ENCODE data around the gene SFXN3.
A peak's percentile ranks its signal among the peaks of the same experiment; 100 is the strongest.
"Not testable (repeated sequence)": the region's sequence is repeated elsewhere in the genome, so short reads cannot be mapped to it uniquely, and the experiment has no call there.

The SFXN3 gene

GRCh38 chr10:101029520-101030295 is 1.3 kb upstream of the SFXN3 start:
- Mint-ChIP-seq H3K27ac (no peak overlapping the region), H3K9me3 (no peaks in the 10 kb centered on the region), H3K27me3 (peaks cover 0 to 11% of the 10 kb centered on the region in 2 donors), H3K4me3 (peak overlapping the region; percentile 83 to 89), H3K36me3 (ENCODE audit: insufficient read depth) (peaks cover 16% of the 10 kb centered on the region), H3K4me1 (ENCODE audit: low read depth in 2 of 2) (peaks cover 20 to 24% of the 10 kb centered on the region in 2 donors)
- ATAC-seq (replicated peaks) (no peak), DNase-seq (no peak)

- Mint-ChIP-seq H3K36me3 (ENCODE audit: insufficient read depth) (peaks cover 15% of the 10 kb centered on the region), H3K4me1 (ENCODE audit: low read depth in 2 of 2) (peaks cover 20 to 24% of the 10 kb centered on the region in 2 donors), H3K4me3 (peak overlapping the region; percentile 83 to 89), H3K9me3 (no peaks in the 10 kb centered on the region), H3K27me3 (peaks cover 0 to 11% of the 10 kb centered on the region in 2 donors), H3K27ac (peak overlapping the region; percentile 93 to 99)
- ATAC-seq (replicated peaks) (no peak), DNase-seq (no peak)
Observed at GRCh38 chr10:101030496-101031127, 422 bp upstream of the SFXN3 start.

GRCh38 chr10:101031796-101032636 is 982 bp downstream of the SFXN3 start:
- H3K27ac Mint-ChIP-seq = peak overlapping the region; percentile 93 to 99
- no peaks in the 10 kb centered on the region for H3K9me3 Mint-ChIP-seq
- DNase-seq (peak; percentile 70 to 74 (median 73)), ATAC-seq (replicated peaks) (peak; percentile 60)
- H3K27me3 Mint-ChIP-seq = peaks cover 0 to 11% of the 10 kb centered on the region in 2 donors
- H3K4me3 Mint-ChIP-seq = peak overlapping the region; percentile 83 to 89
- peaks cover 20 to 24% of the 10 kb centered on the region in 2 donors for H3K4me1 Mint-ChIP-seq (ENCODE audit: low read depth in 2 of 2)
- peaks cover 25% of the 10 kb centered on the region for H3K36me3 Mint-ChIP-seq (ENCODE audit: insufficient read depth)

GRCh38 chr10:101032637-101033224 is 1.7 kb downstream of the SFXN3 start:
- no peaks in the 10 kb centered on the region for H3K9me3 Mint-ChIP-seq
- peak in 1 of 3 experiments; percentile 20 for DNase-seq
- peak; percentile 19 for ATAC-seq (replicated peaks)
- H3K4me1 Mint-ChIP-seq (ENCODE audit: low read depth in 2 of 2) = peaks cover 20 to 24% of the 10 kb centered on the region in 2 donors
- H3K27ac Mint-ChIP-seq = peak overlapping the region; percentile 93 to 99
- peaks cover 29% of the 10 kb centered on the region for H3K36me3 Mint-ChIP-seq (ENCODE audit: insufficient read depth)
- H3K4me3 Mint-ChIP-seq = peak overlapping the region; percentile 83 to 89
- peaks cover 0 to 11% of the 10 kb centered on the region in 2 donors for H3K27me3 Mint-ChIP-seq

- Mint-ChIP-seq H3K27ac (peak overlapping the region; percentile 93 to 99), H3K4me1 (ENCODE audit: low read depth in 2 of 2) (peaks cover 20 to 24% of the 10 kb centered on the region in 2 donors), H3K36me3 (ENCODE audit: insufficient read depth) (peaks cover 34% of the 10 kb centered on the region), H3K27me3 (peaks cover 0 to 11% of the 10 kb centered on the region in 2 donors), H3K9me3 (no peaks in the 10 kb centered on the region), H3K4me3 (peak overlapping the region; percentile 15 to 89)
- DNase-seq (no peak), ATAC-seq (replicated peaks) (no peak)
Observed at GRCh38 chr10:101033276-101033675, 2.2 kb downstream of the SFXN3 start.

- H3K4me1 Mint-ChIP-seq (ENCODE audit: low read depth in 2 of 2) = peaks cover 20 to 24% of the 10 kb centered on the region in 2 donors
- peak overlapping the region in 1 of 2 donors; percentile 35 for H3K27ac Mint-ChIP-seq
- peaks cover 38% of the 10 kb centered on the region for H3K36me3 Mint-ChIP-seq (ENCODE audit: insufficient read depth)
- not testable (repeated sequence) for H3K27me3 Mint-ChIP-seq; DNase-seq; H3K4me3 Mint-ChIP-seq; H3K9me3 Mint-ChIP-seq; ATAC-seq (replicated peaks)
Observed at GRCh38 chr10:101034404-101034803, 3.4 kb downstream of the SFXN3 start.

- Mint-ChIP-seq H3K4me3 (no peak overlapping the region), H3K36me3 (ENCODE audit: insufficient read depth) (peaks cover 38% of the 10 kb centered on the region), H3K9me3 (no peaks in the 10 kb centered on the region), H3K4me1 (ENCODE audit: low read depth in 2 of 2) (peaks cover 20 to 24% of the 10 kb centered on the region in 2 donors), H3K27ac (no peak overlapping the region), H3K27me3 (no peaks in the 10 kb centered on the region)
- no peak for ATAC-seq (replicated peaks)
- DNase-seq = no peak
Observed at GRCh38 chr10:101035314-101035713, 4.3 kb downstream of the SFXN3 start.

GRCh38 chr10:101035916-101036702 is 5.1 kb downstream of the SFXN3 start:
- H3K9me3 Mint-ChIP-seq = no peaks in the 10 kb centered on the region
- H3K4me3 Mint-ChIP-seq = no peak overlapping the region
- H3K4me1 Mint-ChIP-seq (ENCODE audit: low read depth in 2 of 2) = peaks cover 18 to 22% of the 10 kb centered on the region in 2 donors
- H3K27me3 Mint-ChIP-seq = no peaks in the 10 kb centered on the region
- ATAC-seq (replicated peaks) (no peak), DNase-seq (no peak)
- H3K36me3 Mint-ChIP-seq (ENCODE audit: insufficient read depth) = peaks cover 38% of the 10 kb centered on the region
- H3K27ac Mint-ChIP-seq = peak overlapping the region in 1 of 2 donors; percentile 8

- Mint-ChIP-seq H3K27ac (no peak overlapping the region), H3K9me3 (no peaks in the 10 kb centered on the region), H3K4me3 (no peak overlapping the region), H3K36me3 (ENCODE audit: insufficient read depth) (peaks cover 36% of the 10 kb centered on the region), H3K4me1 (ENCODE audit: low read depth in 2 of 2) (peaks cover 19 to 21% of the 10 kb centered on the region in 2 donors), H3K27me3 (no peaks in the 10 kb centered on the region)
- ATAC-seq (replicated peaks) (no peak), DNase-seq (no peak)
Observed at GRCh38 chr10:101036726-101037125, 5.7 kb downstream of the SFXN3 start.

- no peaks in the 10 kb centered on the region for H3K9me3 Mint-ChIP-seq
- ATAC-seq (replicated peaks) (no peak), DNase-seq (no peak)
- H3K27me3 Mint-ChIP-seq = no peaks in the 10 kb centered on the region
- peaks cover 39% of the 10 kb centered on the region for H3K36me3 Mint-ChIP-seq (ENCODE audit: insufficient read depth)
- H3K27ac Mint-ChIP-seq = no peak overlapping the region
- H3K4me1 Mint-ChIP-seq (ENCODE audit: low read depth in 2 of 2) = peaks cover 23 to 25% of the 10 kb centered on the region in 2 donors
- no peak overlapping the region for H3K4me3 Mint-ChIP-seq
Observed at GRCh38 chr10:101038484-101038883, 7.5 kb downstream of the SFXN3 start.

GRCh38 chr10:101040061-101040460 is 9.0 kb downstream of the SFXN3 start:
- Mint-ChIP-seq H3K4me3 (no peak overlapping the region), H3K27ac (no peak overlapping the region)

GRCh38 chr10:101040851-101041250 is 9.8 kb downstream of the SFXN3 start:
- no peak for ATAC-seq (replicated peaks)
- Mint-ChIP-seq H3K4me1 (ENCODE audit: low read depth in 2 of 2) (peaks cover 23% of the 10 kb centered on the region in 2 donors), H3K4me3 (no peak overlapping the region), H3K36me3 (ENCODE audit: insufficient read depth) (peaks cover 33% of the 10 kb centered on the region), H3K27me3 (no peaks in the 10 kb centered on the region), H3K27ac (no peak overlapping the region), H3K9me3 (no peaks in the 10 kb centered on the region)
- no peak for DNase-seq

More at GRCh38 chr10:101040061-101040460, 9.0 kb downstream of the SFXN3 start:
- Mint-ChIP-seq H3K4me1 (ENCODE audit: low read depth in 2 of 2) (peaks cover 23% of the 10 kb centered on the region in 2 donors), H3K36me3 (ENCODE audit: insufficient read depth) (peaks cover 35% of the 10 kb centered on the region), H3K27me3 (no peaks in the 10 kb centered on the region), H3K9me3 (no peaks in the 10 kb centered on the region)
- no peak for DNase-seq
- no peak for ATAC-seq (replicated peaks)
